SIG-M5 (cell line): ENCODE data around the gene SURF6.
A peak's percentile ranks its signal among the peaks of the same experiment; 100 is the strongest.

Experiments
- DNase-seq: peaks from one replicate; lab custom pipeline; 2025; lab: John Stamatoyannopoulos, UW

SURF6 gene

GRCh38 chr9:133367778-133368177 lies 31.8 kb upstream of the SURF6 start:
- DNase-seq, result no peak

- no peak for DNase-seq
Measured at GRCh38 chr9:133367221-133367620, 31.2 kb upstream of the SURF6 start.

DNA sequence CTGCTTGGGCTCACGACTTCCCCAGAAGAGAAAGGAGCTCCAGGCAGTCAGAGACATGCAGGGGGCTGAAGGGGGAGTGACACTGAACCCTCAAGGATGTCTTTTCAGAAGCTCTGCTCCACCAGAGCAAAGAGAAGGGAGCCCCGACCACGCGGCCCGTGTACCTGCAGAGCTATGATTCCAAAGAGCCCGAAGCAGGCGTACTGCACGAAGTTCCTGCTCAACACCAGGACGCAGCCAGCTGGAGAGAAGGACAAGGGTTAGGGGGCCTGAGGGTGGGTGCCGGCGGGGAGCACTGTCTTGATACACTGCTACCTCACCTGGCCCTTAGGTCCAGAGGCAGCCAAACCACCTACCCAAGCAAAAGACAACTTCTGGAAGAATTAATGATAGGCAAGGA lies 30.4 kb upstream of the SURF6 start:
- no peak for DNase-seq

- DNase-seq, result no peak
Measured at GRCh38 chr9:133362359-133363044, 26.5 kb upstream of the SURF6 start.

DNA sequence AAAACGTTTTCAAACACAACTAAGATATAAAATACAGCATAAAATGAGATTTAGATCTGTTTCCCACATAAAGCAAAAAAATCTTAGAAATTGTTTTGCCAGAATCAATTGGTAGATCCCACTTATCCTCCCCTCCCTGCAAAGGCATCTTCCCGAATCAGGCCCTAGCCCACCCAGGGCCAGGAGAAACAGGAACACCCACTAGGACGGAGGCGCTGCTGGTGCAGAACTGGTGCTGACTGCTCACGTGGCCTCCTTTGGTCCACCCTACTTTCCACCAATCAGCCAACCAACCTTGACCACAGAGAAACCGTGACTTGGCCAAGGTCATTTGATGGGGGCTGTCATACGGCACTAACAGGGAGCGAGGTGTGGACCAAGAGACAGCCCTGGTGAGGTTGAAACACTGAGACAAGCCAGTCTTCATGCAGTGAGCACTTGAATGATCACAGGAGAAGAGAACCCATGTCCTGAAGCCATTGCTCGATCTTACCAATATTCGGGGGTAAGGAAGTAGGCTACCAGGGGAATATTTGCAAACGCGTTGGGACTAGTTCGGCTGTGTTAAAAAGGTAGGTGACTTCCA lies 25.6 kb upstream of the SURF6 start:
- DNase-seq, result no peak

- DNase-seq, result no peak
Measured at GRCh38 chr9:133360400-133361393, 24.7 kb upstream of the SURF6 start.

GRCh38 chr9:133359399-133360175 lies 23.6 kb upstream of the SURF6 start:
- no peak for DNase-seq

GRCh38 chr9:133357656-133358055 lies 21.7 kb upstream of the SURF6 start:
- no peak for DNase-seq

DNA sequence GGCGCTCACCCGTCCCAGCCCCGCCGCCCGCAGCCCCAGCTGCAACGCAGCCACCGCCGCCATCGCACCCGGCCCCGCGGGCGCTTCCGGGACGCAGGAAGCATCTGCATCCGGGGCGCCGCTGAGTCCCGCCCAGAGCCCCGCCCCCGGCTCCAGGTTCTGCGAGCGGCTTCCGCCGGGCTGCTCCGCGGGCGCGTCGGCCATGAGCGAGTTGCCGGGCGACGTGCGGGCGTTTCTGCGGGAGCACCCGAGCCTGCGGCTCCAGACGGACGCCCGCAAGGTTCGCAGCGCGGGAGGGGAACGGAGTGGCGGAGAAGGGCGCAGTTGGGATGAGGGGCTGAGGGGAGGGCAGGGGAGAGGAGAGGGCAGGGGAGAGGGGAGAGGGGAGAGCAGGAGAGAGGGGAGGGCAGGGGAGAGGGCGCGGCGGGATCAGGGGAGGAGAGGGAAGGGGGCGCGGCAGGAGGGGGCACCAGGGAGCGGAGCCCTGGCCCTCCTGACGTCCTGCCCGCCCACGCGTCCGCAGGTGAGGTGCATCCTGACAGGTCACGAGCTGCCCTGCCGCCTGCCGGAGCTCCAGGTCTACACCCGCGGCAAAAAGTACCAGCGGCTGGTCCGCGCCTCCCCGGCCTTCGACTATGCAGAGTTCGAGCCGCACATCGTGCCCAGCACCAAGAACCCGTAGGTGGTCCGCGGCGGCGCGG lies 20.6 kb upstream of the SURF6 start, which contains the start of the genes SURF1 and SURF2:
Gene SURF1, minus strand, starts transcription at position 97 of the 701 bp plus-strand sequence. Its CDS starts 34 bp downstream, at position 63.
Gene SURF2, plus strand, starts transcription at position 160 of the 701 bp plus-strand sequence. Its CDS starts 43 bp downstream, at position 203.
- no peak for DNase-seq

- DNase-seq, result no peak
Measured at GRCh38 chr9:133355881-133356357, 19.9 kb upstream of the SURF6 start.

GRCh38 chr9:133354766-133355165 lies 18.8 kb upstream of the SURF6 start:
- peak; percentile 38 for DNase-seq

- no peak for DNase-seq
Measured at GRCh38 chr9:133353548-133353947, 17.6 kb upstream of the SURF6 start.

DNA sequence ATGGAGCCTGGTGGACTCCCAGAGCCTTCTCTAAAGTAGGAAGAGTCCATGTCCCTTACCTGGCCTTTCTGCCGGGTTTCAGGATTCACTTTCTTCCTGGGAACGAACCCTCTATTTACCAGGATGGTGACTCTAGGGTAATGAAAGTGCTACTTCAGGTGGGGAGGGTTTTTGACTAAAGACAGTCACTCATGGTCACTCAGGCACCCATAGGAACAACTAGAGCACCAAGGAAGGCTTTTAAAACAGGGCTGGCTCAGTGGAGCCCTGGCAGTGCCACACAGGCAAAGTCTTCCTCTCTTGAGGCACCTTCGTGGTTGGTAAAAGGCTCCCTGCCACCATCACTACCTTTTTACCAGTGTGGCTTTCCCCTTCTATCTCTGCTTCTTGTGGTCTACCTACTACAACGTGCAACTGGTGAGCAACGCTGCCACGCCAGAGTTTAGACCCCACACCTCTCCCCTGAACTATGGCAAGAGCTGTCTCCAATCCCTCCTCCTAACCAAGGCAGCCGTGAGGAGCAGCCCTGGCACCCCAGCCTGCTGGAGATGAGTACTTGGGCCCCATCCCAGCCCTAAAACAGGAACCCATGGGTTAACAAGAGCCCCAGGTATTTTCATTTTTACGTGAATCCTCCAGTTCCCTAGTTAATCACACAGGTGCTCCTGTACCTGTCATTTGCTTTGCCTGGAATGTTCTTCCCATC lies 16.8 kb upstream of the SURF6 start:
- DNase-seq, result no peak

DNA sequence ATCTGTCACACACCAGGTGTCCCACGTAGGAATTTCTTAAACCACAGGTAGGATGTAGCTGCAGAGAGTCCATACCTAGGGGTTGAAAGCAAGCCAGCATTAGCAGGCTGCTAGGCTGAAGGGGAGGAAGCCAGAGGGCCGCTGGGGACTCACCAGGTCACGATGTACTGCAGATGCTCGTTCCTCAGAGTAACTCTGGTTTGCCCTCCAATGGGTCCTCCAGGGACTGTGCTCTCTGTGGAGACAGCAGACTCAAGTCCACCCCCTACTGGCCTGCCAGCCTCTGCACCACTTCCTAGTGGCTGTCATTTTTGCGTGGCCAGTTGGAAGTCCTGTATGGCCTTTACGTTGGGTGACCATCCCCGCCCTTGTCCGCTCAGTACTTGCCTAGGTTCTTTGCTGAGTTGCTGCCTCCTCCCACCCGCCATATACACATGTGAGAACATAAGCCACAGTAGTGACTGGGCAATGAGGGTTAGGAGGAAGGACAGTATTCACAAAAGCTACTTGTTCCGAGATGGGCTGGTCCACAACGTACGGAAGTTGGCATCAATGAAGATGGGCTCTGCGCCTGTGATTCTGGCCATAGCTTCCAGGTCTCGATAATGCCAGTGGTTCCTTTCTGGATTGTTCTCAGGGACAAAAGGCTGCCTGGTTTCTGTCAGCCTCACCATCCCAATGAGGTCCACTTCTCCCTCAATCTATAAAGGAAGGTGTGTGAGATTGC lies 16.1 kb upstream of the SURF6 start:
- DNase-seq, result no peak

DNA sequence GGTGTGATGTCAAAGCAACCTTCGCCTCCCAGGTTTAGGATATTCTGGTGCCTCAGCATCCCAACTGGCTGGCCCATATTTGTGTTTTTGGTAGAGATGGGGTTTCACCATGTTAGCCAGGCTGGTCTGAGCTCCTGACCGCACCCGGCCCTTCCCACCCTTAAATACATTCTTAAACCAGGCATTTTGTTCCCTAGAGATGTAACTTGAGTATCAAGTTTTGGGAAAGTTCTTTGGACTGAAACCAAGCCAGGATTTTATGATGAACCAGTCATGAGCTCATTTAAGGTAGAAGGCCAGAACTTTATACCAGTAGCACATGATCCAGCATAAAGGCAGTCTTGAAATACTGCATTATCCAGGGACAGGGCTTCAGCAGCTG lies 15.5 kb upstream of the SURF6 start:
- no peak for DNase-seq

DNA sequence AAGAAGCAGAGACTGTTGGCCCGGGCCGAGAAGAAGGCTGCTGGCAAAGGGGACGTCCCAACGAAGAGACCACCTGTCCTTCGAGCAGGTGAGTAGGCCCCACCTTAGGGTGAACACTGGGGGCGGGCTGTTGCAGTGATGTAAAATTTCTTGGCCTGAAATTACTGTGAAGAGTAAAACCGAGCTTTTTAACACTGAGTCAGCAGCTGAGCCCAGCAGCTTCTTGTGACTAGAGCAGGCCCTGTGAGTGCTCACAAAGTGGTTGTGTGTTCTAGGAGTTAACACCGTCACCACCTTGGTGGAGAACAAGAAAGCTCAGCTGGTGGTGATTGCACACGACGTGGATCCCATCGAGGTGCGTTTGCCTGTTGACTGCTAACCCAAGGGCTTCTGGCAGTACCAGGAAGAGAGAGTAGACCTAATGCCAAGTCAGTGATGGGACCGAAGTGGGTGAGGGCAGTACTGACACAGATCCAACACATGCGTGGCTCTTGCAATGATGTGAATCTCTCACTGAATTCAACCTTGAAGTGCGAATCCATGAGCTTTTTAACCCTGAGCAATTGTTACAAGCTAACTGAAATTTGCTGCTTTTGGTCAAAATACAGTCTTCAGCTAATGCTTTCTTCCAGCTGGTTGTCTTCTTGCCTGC lies 14.1 kb upstream of the SURF6 start:
- no peak for DNase-seq

- no peak for DNase-seq
Measured at GRCh38 chr9:133348718-133349573, 13.0 kb upstream of the SURF6 start.
